ENCODE measurements around the gene KIF14. TPM values are rescaled to one million over a fixed set of nuclear protein-coding genes. Genes with fewer than 3 reads are reported as not detected.
A peak's percentile ranks its signal among the peaks of the same experiment; 100 is the strongest.

Gene KIF14
- total and polyA plus RNA-seq, 2 of the 13 experiments (the other 11 are each of a cell fraction or from before 2014, with no cell fraction given): 3.3 to 11.2 TPM

DNA sequence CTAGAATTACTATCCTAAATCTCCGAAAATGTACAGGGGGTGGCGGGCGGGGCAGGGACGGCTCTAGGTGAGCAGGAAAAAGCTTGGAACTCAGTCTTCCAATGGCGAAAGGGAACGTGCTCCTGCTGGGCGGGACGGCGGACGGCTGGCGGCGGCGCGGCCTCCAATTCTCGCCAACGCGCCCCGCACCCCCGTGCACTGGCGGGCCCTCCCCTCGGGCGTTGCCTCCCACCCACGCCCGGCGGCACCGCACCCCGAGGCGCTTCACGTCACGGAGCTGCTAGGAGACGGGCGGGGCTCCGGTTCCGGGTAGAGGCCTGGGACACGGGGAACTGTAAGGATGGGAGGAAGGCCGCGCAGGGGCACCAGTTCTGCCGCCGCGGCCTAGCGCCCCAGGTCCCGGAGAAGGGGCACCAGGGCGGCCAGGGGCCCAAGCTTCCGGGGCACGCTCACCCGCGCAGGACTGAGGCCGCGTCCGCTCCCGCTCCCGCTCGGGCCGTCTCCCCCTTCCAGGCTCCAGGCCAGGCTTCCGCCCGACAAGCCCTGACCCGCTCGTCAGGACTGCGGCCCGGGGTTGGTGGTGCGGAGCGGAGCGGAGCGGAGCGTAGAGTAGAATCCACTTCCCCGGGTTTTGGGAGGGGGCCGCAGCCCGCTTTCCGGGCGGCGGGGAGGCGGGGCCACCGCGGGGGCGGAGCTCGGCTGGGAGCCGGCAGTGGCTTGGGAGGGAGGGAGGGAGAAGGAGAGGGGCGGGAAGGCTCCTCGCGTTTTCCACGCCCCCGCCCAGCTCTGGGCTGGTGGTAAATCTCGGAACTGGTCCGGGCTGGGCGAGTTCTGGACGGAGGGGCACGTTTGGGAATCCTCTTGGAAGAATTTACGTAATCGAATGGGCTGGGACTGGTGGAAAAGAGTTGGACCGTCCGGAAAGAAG, 49.0 kb upstream of the KIF14 start, which contains the start of gene DDX59 (continued):
- TF ChIP-seq, protein P1, sequence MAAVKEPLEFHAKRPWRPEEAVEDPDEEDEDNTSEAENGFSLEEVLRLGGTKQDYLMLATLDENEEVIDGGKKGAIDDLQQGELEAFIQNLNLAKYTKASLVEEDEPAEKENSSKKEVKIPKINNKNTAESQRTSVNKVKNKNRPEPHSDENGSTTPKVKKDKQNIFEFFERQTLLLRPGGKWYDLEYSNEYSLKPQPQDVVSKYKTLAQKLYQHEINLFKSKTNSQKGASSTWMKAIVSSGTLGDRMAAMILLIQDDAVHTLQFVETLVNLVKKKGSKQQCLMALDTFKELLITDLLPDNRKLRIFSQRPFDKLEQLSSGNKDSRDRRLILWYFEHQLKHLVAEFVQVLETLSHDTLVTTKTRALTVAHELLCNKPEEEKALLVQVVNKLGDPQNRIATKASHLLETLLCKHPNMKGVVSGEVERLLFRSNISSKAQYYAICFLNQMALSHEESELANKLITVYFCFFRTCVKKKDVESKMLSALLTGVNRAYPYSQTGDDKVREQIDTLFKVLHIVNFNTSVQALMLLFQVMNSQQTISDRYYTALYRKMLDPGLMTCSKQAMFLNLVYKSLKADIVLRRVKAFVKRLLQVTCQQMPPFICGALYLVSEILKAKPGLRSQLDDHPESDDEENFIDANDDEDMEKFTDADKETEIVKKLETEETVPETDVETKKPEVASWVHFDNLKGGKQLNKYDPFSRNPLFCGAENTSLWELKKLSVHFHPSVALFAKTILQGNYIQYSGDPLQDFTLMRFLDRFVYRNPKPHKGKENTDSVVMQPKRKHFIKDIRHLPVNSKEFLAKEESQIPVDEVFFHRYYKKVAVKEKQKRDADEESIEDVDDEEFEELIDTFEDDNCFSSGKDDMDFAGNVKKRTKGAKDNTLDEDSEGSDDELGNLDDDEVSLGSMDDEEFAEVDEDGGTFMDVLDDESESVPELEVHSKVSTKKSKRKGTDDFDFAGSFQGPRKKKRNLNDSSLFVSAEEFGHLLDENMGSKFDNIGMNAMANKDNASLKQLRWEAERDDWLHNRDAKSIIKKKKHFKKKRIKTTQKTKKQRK (IDR thresholded peaks at IDR 0.05; ENCODE audit: low read length): no peak
- TF ChIP-seq CC2D1A (CRISPR knock-in tag; IDR thresholded peaks at IDR 0.05) (no peak), ZNF3 (CRISPR knock-in tag; IDR thresholded peaks at IDR 0.05) (no peak), ESRRA (CRISPR knock-in tag; IDR thresholded peaks at IDR 0.05; ENCODE audit: low read depth) (0 out of 2 replicates have a peak, but pooled peaks have one; percentile 31), ZNF75D (CRISPR knock-in tag; IDR thresholded peaks at IDR 0.05; ENCODE audit: borderline replicate concordance) (no peak; the same call in 1 of the 2 replicates), HOXA7 (CRISPR knock-in tag; IDR thresholded peaks at IDR 0.05) (no peak), KMT2B (CRISPR knock-in tag; IDR thresholded peaks at IDR 0.05) (peak; percentile 50), JUN (CRISPR knock-in tag; IDR thresholded peaks at IDR 0.05) (no peak), ZNF607 (CRISPR knock-in tag; IDR thresholded peaks at IDR 0.05; ENCODE audit: borderline replicate concordance) (peak; percentile 79; the same call in 1 of the 2 replicates), SMARCE1 (IDR thresholded peaks at IDR 0.05; ENCODE audit: borderline replicate concordance) (no peak)
- TF ChIP-seq, protein P2, sequence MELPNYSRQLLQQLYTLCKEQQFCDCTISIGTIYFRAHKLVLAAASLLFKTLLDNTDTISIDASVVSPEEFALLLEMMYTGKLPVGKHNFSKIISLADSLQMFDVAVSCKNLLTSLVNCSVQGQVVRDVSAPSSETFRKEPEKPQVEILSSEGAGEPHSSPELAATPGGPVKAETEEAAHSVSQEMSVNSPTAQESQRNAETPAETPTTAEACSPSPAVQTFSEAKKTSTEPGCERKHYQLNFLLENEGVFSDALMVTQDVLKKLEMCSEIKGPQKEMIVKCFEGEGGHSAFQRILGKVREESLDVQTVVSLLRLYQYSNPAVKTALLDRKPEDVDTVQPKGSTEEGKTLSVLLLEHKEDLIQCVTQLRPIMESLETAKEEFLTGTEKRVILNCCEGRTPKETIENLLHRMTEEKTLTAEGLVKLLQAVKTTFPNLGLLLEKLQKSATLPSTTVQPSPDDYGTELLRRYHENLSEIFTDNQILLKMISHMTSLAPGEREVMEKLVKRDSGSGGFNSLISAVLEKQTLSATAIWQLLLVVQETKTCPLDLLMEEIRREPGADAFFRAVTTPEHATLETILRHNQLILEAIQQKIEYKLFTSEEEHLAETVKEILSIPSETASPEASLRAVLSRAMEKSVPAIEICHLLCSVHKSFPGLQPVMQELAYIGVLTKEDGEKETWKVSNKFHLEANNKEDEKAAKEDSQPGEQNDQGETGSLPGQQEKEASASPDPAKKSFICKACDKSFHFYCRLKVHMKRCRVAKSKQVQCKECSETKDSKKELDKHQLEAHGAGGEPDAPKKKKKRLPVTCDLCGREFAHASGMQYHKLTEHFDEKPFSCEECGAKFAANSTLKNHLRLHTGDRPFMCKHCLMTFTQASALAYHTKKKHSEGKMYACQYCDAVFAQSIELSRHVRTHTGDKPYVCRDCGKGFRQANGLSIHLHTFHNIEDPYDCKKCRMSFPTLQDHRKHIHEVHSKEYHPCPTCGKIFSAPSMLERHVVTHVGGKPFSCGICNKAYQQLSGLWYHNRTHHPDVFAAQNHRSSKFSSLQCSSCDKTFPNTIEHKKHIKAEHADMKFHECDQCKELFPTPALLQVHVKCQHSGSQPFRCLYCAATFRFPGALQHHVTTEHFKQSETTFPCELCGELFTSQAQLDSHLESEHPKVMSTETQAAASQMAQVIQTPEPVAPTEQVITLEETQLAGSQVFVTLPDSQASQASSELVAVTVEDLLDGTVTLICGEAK (IDR thresholded peaks at IDR 0.05): no peak
- TF ChIP-seq, protein P2 (CRISPR knock-in tag; IDR thresholded peaks at IDR 0.05): peak; percentile 42; the same call in 1 of the 2 replicates
- TF ChIP-seq, protein P3, sequence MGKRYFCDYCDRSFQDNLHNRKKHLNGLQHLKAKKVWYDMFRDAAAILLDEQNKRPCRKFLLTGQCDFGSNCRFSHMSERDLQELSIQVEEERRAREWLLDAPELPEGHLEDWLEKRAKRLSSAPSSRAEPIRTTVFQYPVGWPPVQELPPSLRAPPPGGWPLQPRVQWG (CRISPR knock-in tag; IDR thresholded peaks at IDR 0.05; ENCODE audit: borderline replicate concordance, low read depth): no peak
- TF ChIP-seq, protein P4, sequence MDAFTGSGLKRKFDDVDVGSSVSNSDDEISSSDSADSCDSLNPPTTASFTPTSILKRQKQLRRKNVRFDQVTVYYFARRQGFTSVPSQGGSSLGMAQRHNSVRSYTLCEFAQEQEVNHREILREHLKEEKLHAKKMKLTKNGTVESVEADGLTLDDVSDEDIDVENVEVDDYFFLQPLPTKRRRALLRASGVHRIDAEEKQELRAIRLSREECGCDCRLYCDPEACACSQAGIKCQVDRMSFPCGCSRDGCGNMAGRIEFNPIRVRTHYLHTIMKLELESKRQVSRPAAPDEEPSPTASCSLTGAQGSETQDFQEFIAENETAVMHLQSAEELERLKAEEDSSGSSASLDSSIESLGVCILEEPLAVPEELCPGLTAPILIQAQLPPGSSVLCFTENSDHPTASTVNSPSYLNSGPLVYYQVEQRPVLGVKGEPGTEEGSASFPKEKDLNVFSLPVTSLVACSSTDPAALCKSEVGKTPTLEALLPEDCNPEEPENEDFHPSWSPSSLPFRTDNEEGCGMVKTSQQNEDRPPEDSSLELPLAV (CRISPR knock-in tag; conservative IDR thresholded peaks at IDR 0.05; ENCODE audit: low read depth): no peak
